GM21786 (cell line): ENCODE measurements around the gene ATP2B3.
A peak's percentile ranks its signal among the peaks of the same experiment; 100 is the strongest.

ENCODE experiments used
- ATAC-seq: cut with Tn5 transposase; IDR thresholded peaks from one replicate; pipeline ENCODE4 v1.9.1; 2021; ENCODE audit not compliant: unreplicated experiment

Gene ATP2B3

GRCh38 chrX:153609917-153610835 is 92.7 kb downstream of the ATP2B3 start:
- ATAC-seq = peak; percentile 77

- ATAC-seq = no peak
These were observed 93.4 kb downstream of the ATP2B3 start for GRCh38 chrX:153610836-153611213.

GRCh38 chrX:153611298-153612095 is 94.1 kb downstream of the ATP2B3 start:
- no peak for ATAC-seq

- ATAC-seq = no peak
These were observed 95.0 kb downstream of the ATP2B3 start for GRCh38 chrX:153612413-153612812.

GRCh38 chrX:153614818-153615217 is 97.4 kb downstream of the ATP2B3 start:
- ATAC-seq = no peak

- no peak for ATAC-seq
These were observed 103.1 kb downstream of the ATP2B3 start for GRCh38 chrX:153620576-153620975.

- no peak for ATAC-seq
These were observed 104.6 kb downstream of the ATP2B3 start for GRCh38 chrX:153621949-153622598.

GRCh38 chrX:153622661-153623309 is 105.3 kb downstream of the ATP2B3 start:
- ATAC-seq = no peak

- no peak for ATAC-seq
These were observed 106.0 kb downstream of the ATP2B3 start for GRCh38 chrX:153623310-153624029.

- ATAC-seq = no peak
These were observed 107.0 kb downstream of the ATP2B3 start for GRCh38 chrX:153624196-153625091.

GRCh38 chrX:153625271-153626024 is 108.0 kb downstream of the ATP2B3 start:
- no peak for ATAC-seq

- no peak for ATAC-seq
These were observed 108.7 kb downstream of the ATP2B3 start for GRCh38 chrX:153626025-153626633.

- no peak for ATAC-seq
These were observed 109.6 kb downstream of the ATP2B3 start for GRCh38 chrX:153626863-153627674.

- no peak for ATAC-seq
These were observed 110.3 kb downstream of the ATP2B3 start for GRCh38 chrX:153627675-153628111.

GRCh38 chrX:153628129-153628528 is 110.7 kb downstream of the ATP2B3 start:
- no peak for ATAC-seq

GRCh38 chrX:153628665-153629064 is 111.2 kb downstream of the ATP2B3 start:
- ATAC-seq = no peak

GRCh38 chrX:153631346-153631745 is 113.9 kb downstream of the ATP2B3 start:
- no peak for ATAC-seq
